NCI-H1048 (cell line): ENCODE data around the gene OPTN.
"Not testable (repeated sequence)": the region's sequence is repeated elsewhere in the genome, so short reads cannot be mapped to it uniquely, and the experiment has no call there.

Experiments used
- DNase-seq: peaks from one replicate; lab custom pipeline; 2025; lab: John Stamatoyannopoulos, UW

The OPTN gene

GRCh38 chr10:13090289-13090688 is 9.7 kb upstream of the OPTN start:
- DNase-seq: no peak

- no peak for DNase-seq
Observed at GRCh38 chr10:13091801-13092200, 8.2 kb upstream of the OPTN start.

- no peak for DNase-seq
Observed at GRCh38 chr10:13092291-13093102, 7.5 kb upstream of the OPTN start.

- DNase-seq: not testable (repeated sequence)
Observed at GRCh38 chr10:13094082-13094481, 5.9 kb upstream of the OPTN start.

- DNase-seq: no peak
Observed at GRCh38 chr10:13095094-13095493, 4.9 kb upstream of the OPTN start.

- DNase-seq: no peak
Observed at GRCh38 chr10:13095929-13096328, 4.0 kb upstream of the OPTN start.

- no peak for DNase-seq
Observed at GRCh38 chr10:13099144-13099665, 758 bp upstream of the OPTN start.

GRCh38 chr10:13100349-13101294 is 659 bp downstream of the OPTN start:
- no peak for DNase-seq

GRCh38 chr10:13102002-13102794 is 2.2 kb downstream of the OPTN start:
- no peak for DNase-seq

- DNase-seq: no peak
Observed at GRCh38 chr10:13103554-13103953, 3.6 kb downstream of the OPTN start.

- no peak for DNase-seq
Observed at GRCh38 chr10:13104697-13105096, 4.7 kb downstream of the OPTN start.

- no peak for DNase-seq
Observed at GRCh38 chr10:13105184-13105583, 5.2 kb downstream of the OPTN start.

- DNase-seq: no peak
Observed at GRCh38 chr10:13106387-13107045, 6.6 kb downstream of the OPTN start.

- no peak for DNase-seq
Observed at GRCh38 chr10:13110908-13111307, 10.9 kb downstream of the OPTN start.

- DNase-seq: no peak
Observed at GRCh38 chr10:13113544-13113943, 13.6 kb downstream of the OPTN start.

- no peak for DNase-seq
Observed at GRCh38 chr10:13115832-13116803, 16.2 kb downstream of the OPTN start.

GRCh38 chr10:13117841-13118783 is 18.1 kb downstream of the OPTN start:
- DNase-seq: no peak

- no peak for DNase-seq
Observed at GRCh38 chr10:13118784-13119410, 18.9 kb downstream of the OPTN start.
